Neural progenitor cell (in vitro differentiated cells): Measurements from ENCODE around the gene DEFB129. TPM values are rescaled to one million over a fixed set of nuclear protein-coding genes. Genes with fewer than 3 reads are reported as not detected.

Experiments used
- DNase-seq: peaks from one replicate; pipeline ENCODE4 v3.0.0-alpha.2; 2016; ENCODE audit warnings: low spot score
- H2AFZ ChIP-seq: fragments of 200-600 bp; sonication (generic); replicated peaks from 2 replicates; pipeline ENCODE4 v1.6.1; 2016; ENCODE audit warnings: antibody characterized with exemption
- H3F3A ChIP-seq: fragments of 200-600 bp; sonication (generic); 2 replicates; pipeline ENCODE4 v1.6.1; 2016; ENCODE audit warnings: antibody characterized with exemption, low read depth
- H3K27ac ChIP-seq: fragments of 200-600 bp; sonication (generic); 2 replicates; pipeline ENCODE4 v1.5.1; 2016; ENCODE audit warnings: mild to moderate bottlenecking
- H3K27me3 ChIP-seq: fragments of 200-600 bp; sonication (generic); 2 replicates; pipeline ENCODE4 v1.6.1; 2016; ENCODE audit warnings: mild to moderate bottlenecking, moderate library complexity
- H3K36me3 ChIP-seq: fragments of 200-600 bp; sonication (generic); 2 replicates; pipeline ENCODE4 v1.5.1; 2016
- H3K4me1 ChIP-seq: fragments of 200-600 bp; sonication (generic); 2 replicates; pipeline ENCODE4 v1.6.1; 2016; ENCODE audit warnings: mixed run types
- H3K4me2 ChIP-seq: fragments of 200-600 bp; sonication (generic); 2 replicates; pipeline ENCODE4 v1.6.1; 2016
- H3K4me3 ChIP-seq: fragments of 200-600 bp; sonication (generic); 2 replicates; pipeline ENCODE4 v1.5.1; 2016
- H3K79me2 ChIP-seq: fragments of 200-600 bp; sonication (generic); 2 replicates; pipeline ENCODE4 v1.6.1; 2016; ENCODE audit warnings: low read depth
- H3K9ac ChIP-seq: fragments of 200-600 bp; sonication (generic); 2 replicates; pipeline ENCODE4 v1.6.1; 2016
- H3K9me3 ChIP-seq: fragments of 200-600 bp; sonication (generic); 2 replicates; pipeline ENCODE4 v1.5.1; 2016; ENCODE audit warnings: low read depth
- H4K20me1 ChIP-seq: fragments of 200-600 bp; sonication (generic); 2 replicates; pipeline ENCODE4 v1.6.1; 2016; ENCODE audit warnings: low read depth
- H3K27ac Mint-ChIP-seq: 3 replicates; pipeline ENCODE4 v1.8.0; 2021; ENCODE audit warnings: mixed read lengths
- H3K27me3 Mint-ChIP-seq: 2 replicates; pipeline ENCODE4 v1.8.0; 2022; ENCODE audit warnings: low read depth, mild to moderate bottlenecking, inconsistent platforms, moderate library complexity, mixed read lengths; ENCODE audit not compliant: insufficient read depth
- H3K36me3 Mint-ChIP-seq: 3 replicates; pipeline ENCODE4 v1.8.0; 2021; ENCODE audit warnings: mixed read lengths
- H3K4me1 Mint-ChIP-seq: 3 replicates; pipeline ENCODE4 v1.8.0; 2021; ENCODE audit warnings: mixed read lengths
- H3K4me3 Mint-ChIP-seq: 3 replicates; pipeline ENCODE4 v1.8.0; 2021; ENCODE audit warnings: mild to moderate bottlenecking, moderate library complexity, mixed read lengths
- H3K9me3 Mint-ChIP-seq: 3 replicates; pipeline ENCODE4 v1.8.0; 2020; ENCODE audit warnings: mixed read lengths
- CTCF ChIP-seq: fragments of 200-600 bp; sonication (generic); IDR thresholded peaks from 2 replicates; pipeline ENCODE4 v1.5.1; 2017; ENCODE audit warnings: antibody characterized with exemption, mild to moderate bottlenecking
- EZH2 ChIP-seq: fragments of 200-600 bp; sonication (generic); IDR thresholded peaks from 2 replicates; pipeline ENCODE4 v1.6.1; 2017; ENCODE audit warnings: antibody characterized with exemption, mild to moderate bottlenecking, moderate library complexity
- EZH2phosphoT487 ChIP-seq: fragments of 200-600 bp; sonication (generic); IDR thresholded peaks from 2 replicates; pipeline ENCODE4 v1.6.1; 2017; ENCODE audit warnings: antibody characterized with exemption
- total RNA-seq: library from RNA; depleted of rRNA; stranded (reverse); fragments of >200 nt; gene quantifications from 2 replicates; pipeline ENCODE4 v1.2.3, GENCODE V29; 2015; ENCODE audit warnings: low replicate concordance

Gene DEFB129
- total RNA-seq, 1 donor from 2014 or later: not detected

GRCh38 chr20:208942-209566 lies 18.0 kb upstream of the DEFB129 start:
- Histone ChIP-seq H3K27me3 (peaks cover 99% of the 10 kb centered on the region), H4K20me1 (no peaks in the 10 kb centered on the region), H3K4me3 (no peak overlapping the region), H3K4me2 (no peak overlapping the region), H3K79me2 (no peaks in the 10 kb centered on the region), H3K4me1 (peaks cover 15% of the 10 kb centered on the region), H3F3A (no peaks in the 10 kb centered on the region), H3K36me3 (no peaks in the 10 kb centered on the region), H3K27ac (no peak overlapping the region), H3K9ac (no peak overlapping the region), H3K9me3 (no peaks in the 10 kb centered on the region), H2AFZ (no peak overlapping the region)
- H3K36me3 Mint-ChIP-seq: no peaks in the 10 kb centered on the region
- H3K4me3 Mint-ChIP-seq: no peak overlapping the region
- H3K27me3 Mint-ChIP-seq: peaks cover 5% of the 10 kb centered on the region
- no peak overlapping the region for H3K27ac Mint-ChIP-seq
- H3K9me3 Mint-ChIP-seq: no peaks in the 10 kb centered on the region
- no peaks in the 10 kb centered on the region for H3K4me1 Mint-ChIP-seq
- DNase-seq: peak; percentile 53
- TF ChIP-seq EZH2phosphoT487: no peak
- peak; percentile 65 for TF ChIP-seq CTCF

GRCh38 chr20:210809-211502 lies 16.1 kb upstream of the DEFB129 start:
- no peak for TF ChIP-seq CTCF
- TF ChIP-seq EZH2phosphoT487: peak; percentile 52
- TF ChIP-seq EZH2: no peak
- H2AFZ ChIP-seq: no peak overlapping the region
- no peaks in the 10 kb centered on the region for H3K79me2 ChIP-seq
- H3K36me3 ChIP-seq: no peaks in the 10 kb centered on the region
- no peak overlapping the region for H3K27ac ChIP-seq
- peak overlapping the region; percentile 46 for H3K4me2 ChIP-seq
- no peaks in the 10 kb centered on the region for H3F3A ChIP-seq
- Mint-ChIP-seq H3K27ac (no peak overlapping the region), H3K36me3 (no peaks in the 10 kb centered on the region), H3K27me3 (peaks cover 5% of the 10 kb centered on the region), H3K9me3 (no peaks in the 10 kb centered on the region), H3K4me1 (no peaks in the 10 kb centered on the region), H3K4me3 (no peak overlapping the region)
- no peaks in the 10 kb centered on the region for H3K9me3 ChIP-seq
- peaks cover 100% of the 10 kb centered on the region for H3K27me3 ChIP-seq
- H3K4me1 ChIP-seq: peaks cover 15% of the 10 kb centered on the region
- H3K9ac ChIP-seq: no peak overlapping the region
- peak; percentile 56 for DNase-seq
- H4K20me1 ChIP-seq: no peaks in the 10 kb centered on the region
- no peak overlapping the region for H3K4me3 ChIP-seq

GRCh38 chr20:214383-214782 lies 12.7 kb upstream of the DEFB129 start:
- Histone ChIP-seq H3K9ac (no peak overlapping the region), H3F3A (no peaks in the 10 kb centered on the region), H4K20me1 (no peaks in the 10 kb centered on the region), H3K79me2 (no peaks in the 10 kb centered on the region), H3K4me1 (peaks cover 15% of the 10 kb centered on the region), H2AFZ (no peak overlapping the region), H3K27me3 (peaks cover 100% of the 10 kb centered on the region), H3K9me3 (no peaks in the 10 kb centered on the region), H3K27ac (no peak overlapping the region), H3K4me3 (no peak overlapping the region), H3K36me3 (no peaks in the 10 kb centered on the region), H3K4me2 (no peak overlapping the region)
- Mint-ChIP-seq H3K9me3 (no peaks in the 10 kb centered on the region), H3K4me1 (no peaks in the 10 kb centered on the region), H3K27ac (no peak overlapping the region), H3K27me3 (peaks cover 2% of the 10 kb centered on the region), H3K36me3 (no peaks in the 10 kb centered on the region), H3K4me3 (no peak overlapping the region)
- DNase-seq: no peak
- TF ChIP-seq CTCF: no peak
- no peak for TF ChIP-seq EZH2phosphoT487
- TF ChIP-seq EZH2: no peak
